Fibroblast of lung (primary cell): Measurements from ENCODE around the gene TROAP.
"Not testable (repeated sequence)": the region's sequence is repeated elsewhere in the genome, so short reads cannot be mapped to it uniquely, and the experiment has no call there.

ENCODE experiments used
- CTCF ChIP-seq, 2 donors: IDR thresholded peaks in 1 of 2; conservative IDR thresholded peaks in 1 of 2; 1 replicate in 1 of 2; 2 replicates in 1 of 2; pipeline ENCODE4 v1.5.1; 2011 to 2012; ENCODE audit warnings: low read length in 2 of 2, control low read depth in 1 of 2, inconsistent platforms in 1 of 2, low read depth in 1 of 2, mild to moderate bottlenecking in 1 of 2
- EZH2 ChIP-seq: IDR thresholded peaks from 2 replicates; pipeline ENCODE4 v1.5.1; 2012; ENCODE audit warnings: low read length, control low read depth, mild to moderate bottlenecking; ENCODE audit errors: missing control alignments

GRCh38 chr12:49310451-49311000, 12.5 kb upstream of the TROAP start:
- TF ChIP-seq CTCF (conservative IDR thresholded peaks at IDR 0.05 in 1 of 2, IDR thresholded peaks at IDR 0.05 in 1 of 2; ENCODE audit: low read depth in 1 of 2, low read length in 2 of 2); EZH2: not testable (repeated sequence)
